ENCODE results near the gene SPIB. TPM values are rescaled to one million over a fixed set of nuclear protein-coding genes. Genes with fewer than 3 reads are reported as not detected.

SPIB gene
- total RNA-seq, 2 donors from 2014 or later, result 6.9 TPM; not detected in 1

DNA sequence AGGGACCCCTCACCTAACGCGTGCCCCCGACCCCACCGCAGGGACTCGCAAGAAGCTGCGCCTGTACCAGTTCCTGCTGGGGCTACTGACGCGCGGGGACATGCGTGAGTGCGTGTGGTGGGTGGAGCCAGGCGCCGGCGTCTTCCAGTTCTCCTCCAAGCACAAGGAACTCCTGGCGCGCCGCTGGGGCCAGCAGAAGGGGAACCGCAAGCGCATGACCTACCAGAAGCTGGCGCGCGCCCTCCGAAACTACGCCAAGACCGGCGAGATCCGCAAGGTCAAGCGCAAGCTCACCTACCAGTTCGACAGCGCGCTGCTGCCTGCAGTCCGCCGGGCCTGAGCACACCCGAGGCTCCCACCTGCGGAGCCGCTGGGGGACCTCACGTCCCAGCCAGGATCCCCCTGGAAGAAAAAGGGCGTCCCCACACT, 9.3 kb downstream of the SPIB start:
- intact Hi-C loops (cut with DNase I), result no loop called here
- no peaks in the 10 kb centered on the region for H3K9me3 ChIP-seq
- peak in 1 of 3 donors; percentile 56 for TF ChIP-seq POLR2A (IDR thresholded peaks at IDR 0.05)
- TF ChIP-seq, protein P1, sequence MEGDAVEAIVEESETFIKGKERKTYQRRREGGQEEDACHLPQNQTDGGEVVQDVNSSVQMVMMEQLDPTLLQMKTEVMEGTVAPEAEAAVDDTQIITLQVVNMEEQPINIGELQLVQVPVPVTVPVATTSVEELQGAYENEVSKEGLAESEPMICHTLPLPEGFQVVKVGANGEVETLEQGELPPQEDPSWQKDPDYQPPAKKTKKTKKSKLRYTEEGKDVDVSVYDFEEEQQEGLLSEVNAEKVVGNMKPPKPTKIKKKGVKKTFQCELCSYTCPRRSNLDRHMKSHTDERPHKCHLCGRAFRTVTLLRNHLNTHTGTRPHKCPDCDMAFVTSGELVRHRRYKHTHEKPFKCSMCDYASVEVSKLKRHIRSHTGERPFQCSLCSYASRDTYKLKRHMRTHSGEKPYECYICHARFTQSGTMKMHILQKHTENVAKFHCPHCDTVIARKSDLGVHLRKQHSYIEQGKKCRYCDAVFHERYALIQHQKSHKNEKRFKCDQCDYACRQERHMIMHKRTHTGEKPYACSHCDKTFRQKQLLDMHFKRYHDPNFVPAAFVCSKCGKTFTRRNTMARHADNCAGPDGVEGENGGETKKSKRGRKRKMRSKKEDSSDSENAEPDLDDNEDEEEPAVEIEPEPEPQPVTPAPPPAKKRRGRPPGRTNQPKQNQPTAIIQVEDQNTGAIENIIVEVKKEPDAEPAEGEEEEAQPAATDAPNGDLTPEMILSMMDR (IDR thresholded peaks at IDR 0.05), result no peak
- no peak overlapping the region for H3K4me3 ChIP-seq
- no peaks in the 10 kb centered on the region for H3K36me3 ChIP-seq (replicated peaks in 1 of 2; ENCODE audit: insufficient read depth in 1 of 2, low read depth in 2 of 2)
- peak; percentile 34 for ATAC-seq
- 8 to 9% methylated on average over 7 to 38 of the region's 38 CpGs for WGBS, 2 donors
- peaks cover 0 to 6% of the 10 kb centered on the region in 2 donors for H3K27me3 ChIP-seq
- H3K4me1 ChIP-seq, result peaks cover 27% of the 10 kb centered on the region
- peak; percentile 69 to 90 (median 82) for DNase-seq
- peak overlapping the region in 2 of 4 donors; percentile 8 to 10 for H3K27ac ChIP-seq

DNA sequence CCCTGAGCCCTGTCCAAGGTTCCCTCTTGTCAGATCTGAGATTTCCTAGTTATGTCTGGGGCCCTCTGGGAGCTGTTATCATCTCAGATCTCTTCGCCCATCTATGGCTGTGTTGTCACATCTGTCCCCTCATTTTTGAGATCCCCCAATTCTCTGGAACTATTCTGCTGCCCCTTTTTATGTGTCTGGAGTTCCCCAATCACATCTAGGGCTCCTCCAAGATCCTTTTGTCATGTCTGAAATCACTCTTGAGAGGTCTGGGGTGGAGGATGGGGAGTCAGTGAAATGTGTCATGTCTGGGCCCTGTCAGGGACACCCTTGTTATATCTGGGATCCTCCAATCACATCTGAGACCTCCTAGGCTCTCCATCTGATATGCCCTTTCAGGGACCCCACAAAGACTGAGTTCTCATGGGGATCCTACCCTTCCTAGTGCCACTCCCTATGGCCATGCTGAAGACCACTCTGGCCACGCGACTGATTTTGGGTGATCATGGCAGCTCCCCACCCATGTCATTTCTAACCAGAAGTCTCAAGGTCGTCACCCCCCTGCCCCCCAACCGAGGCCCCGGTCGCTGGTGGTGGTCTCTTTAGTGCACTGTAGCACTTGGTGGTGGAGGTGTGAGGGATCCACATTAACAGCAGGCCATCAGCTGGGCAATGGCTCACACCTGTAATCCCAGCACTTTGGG, 10.2 kb downstream of the SPIB start:
- no peaks in the 10 kb centered on the region for H3K36me3 ChIP-seq (replicated peaks in 1 of 2; ENCODE audit: insufficient read depth in 1 of 2, low read depth in 2 of 2)
- DNase-seq (no peak), ATAC-seq (no peak)
- TF ChIP-seq POLR2A (IDR thresholded peaks at IDR 0.05), result no peak
- TF ChIP-seq, protein P1 (IDR thresholded peaks at IDR 0.05), result no peak
- H3K4me1 ChIP-seq, result peaks cover 27% of the 10 kb centered on the region
- peaks cover 0 to 6% of the 10 kb centered on the region in 2 donors for H3K27me3 ChIP-seq
- no peaks in the 10 kb centered on the region for H3K9me3 ChIP-seq
- H3K27ac ChIP-seq, result no peak overlapping the region
- H3K4me3 ChIP-seq, result no peak overlapping the region
- WGBS, 2 donors, result 65 to 75% methylated on average over 7 of the region's 7 CpGs
- intact Hi-C loops (cut with DNase I), result no loop called here

DNA sequence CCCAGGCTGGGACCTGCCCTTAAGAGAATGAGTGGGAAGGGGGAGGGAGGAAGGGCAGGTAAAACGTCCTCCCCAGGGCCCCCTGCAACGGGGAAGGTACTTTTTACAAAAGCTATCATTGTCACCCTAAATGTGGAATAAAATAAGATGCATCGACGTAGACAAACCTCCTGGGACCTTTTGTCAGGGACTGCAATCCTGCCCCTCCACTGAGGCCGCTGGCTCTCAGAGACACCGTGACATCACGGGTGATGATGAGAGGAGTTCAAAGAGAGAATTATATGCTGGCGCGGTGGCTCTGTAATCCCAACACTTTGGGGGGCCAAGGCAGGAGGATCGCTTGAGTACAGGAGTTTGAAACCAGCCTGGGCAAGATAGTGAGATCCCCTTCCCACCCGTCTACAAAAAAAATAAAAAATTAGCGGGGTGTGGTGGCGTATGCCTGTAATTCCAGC, 12.2 kb downstream of the SPIB start:
- WGBS, 2 donors, result 23 to 41% methylated on average over 13 of the region's 13 CpGs
- ATAC-seq, result no peak
- intact Hi-C loops (cut with DNase I), result no loop called here
- no peak overlapping the region for H3K4me3 ChIP-seq
- no peaks in the 10 kb centered on the region for H3K9me3 ChIP-seq
- peaks cover 0 to 6% of the 10 kb centered on the region in 2 donors for H3K27me3 ChIP-seq
- peak overlapping the region in 2 of 4 donors; percentile 20 to 81 for H3K27ac ChIP-seq
- DNase-seq, result no peak
- peaks cover 27% of the 10 kb centered on the region for H3K4me1 ChIP-seq
- no peaks in the 10 kb centered on the region for H3K36me3 ChIP-seq (replicated peaks in 1 of 2; ENCODE audit: insufficient read depth in 1 of 2, low read depth in 2 of 2)
- TF ChIP-seq POLR2A (IDR thresholded peaks at IDR 0.05), result no peak
- TF ChIP-seq, protein P1 (IDR thresholded peaks at IDR 0.05), result no peak

DNA sequence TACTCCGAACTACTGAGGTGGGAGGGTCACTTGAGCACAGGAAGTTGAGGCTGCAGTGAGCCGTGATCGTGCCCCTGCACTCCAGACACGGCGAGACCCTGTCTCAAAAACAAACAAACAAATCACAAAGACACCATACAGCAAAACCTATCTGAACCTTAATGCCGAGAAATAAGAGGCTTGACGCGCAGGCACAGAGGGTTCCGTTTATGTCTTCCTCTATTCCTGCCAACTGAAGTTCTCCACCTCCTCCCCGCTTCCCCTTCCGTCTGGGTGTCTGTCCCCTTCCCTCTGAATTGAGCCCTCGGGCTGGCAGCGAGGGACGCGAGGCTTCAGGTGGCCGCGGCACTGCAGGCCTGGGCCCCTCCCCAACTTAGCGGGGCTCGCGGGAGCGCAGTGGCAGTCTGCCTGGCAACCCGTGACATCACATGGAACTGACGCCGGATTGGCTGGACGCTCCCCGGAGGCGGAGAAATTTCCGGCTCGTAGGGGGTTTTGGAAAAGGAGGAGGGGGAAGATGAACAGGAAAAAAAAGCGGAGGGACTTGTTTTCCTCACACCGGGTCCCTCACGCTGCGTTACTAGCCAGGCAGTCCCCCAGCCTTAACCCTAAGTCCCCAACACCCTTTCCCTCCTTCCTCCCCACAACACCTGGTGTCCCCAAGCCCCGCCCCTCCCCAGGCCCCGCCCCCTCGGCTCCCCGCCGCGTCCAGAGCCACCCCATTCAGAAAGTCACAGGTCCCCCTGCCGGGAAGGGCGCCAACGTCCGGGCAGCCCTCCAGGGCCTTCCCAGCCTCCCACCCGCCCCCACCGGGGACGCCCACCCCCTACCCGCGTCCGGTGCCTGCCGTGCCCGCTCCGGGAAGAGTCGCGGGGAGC, 12.8 kb downstream of the SPIB start:
- ATAC-seq (peak; percentile 93), DNase-seq (peak; percentile 85 to 87 (median 86))
- no peaks in the 10 kb centered on the region for H3K36me3 ChIP-seq (replicated peaks in 1 of 2; ENCODE audit: insufficient read depth in 1 of 2, low read depth in 2 of 2)
- no peaks in the 10 kb centered on the region for H3K9me3 ChIP-seq
- peak overlapping the region in 3 of 4 donors; percentile 20 to 81 (median 62) for H3K27ac ChIP-seq
- WGBS, 2 donors, result 3% methylated on average over 21 to 49 of the region's 54 CpGs
- TF ChIP-seq, protein P1 (IDR thresholded peaks at IDR 0.05), result no peak
- TF ChIP-seq POLR2A (IDR thresholded peaks at IDR 0.05), result peak in 1 of 3 donors; percentile 74
- H3K4me3 ChIP-seq, result peak overlapping the region; percentile 15 to 57
- peaks cover 27% of the 10 kb centered on the region for H3K4me1 ChIP-seq
- intact Hi-C loops (cut with DNase I), result no loop called here
- peaks cover 0 to 6% of the 10 kb centered on the region in 2 donors for H3K27me3 ChIP-seq
